Cardiac septum (tissue), 1 donor: ENCODE measurements around the gene ZFHX3. TPM values are rescaled to one million over a fixed set of nuclear protein-coding genes. Genes with fewer than 3 reads are reported as not detected.

ENCODE experiments used
- DNase-seq: peaks from one replicate; pipeline ENCODE4 v3.0.0-alpha.2; 2020; ENCODE audit warnings: low spot score
- intact Hi-C: fragments of 100-400 bp; cut with DNase I; formaldehyde crosslinking; loops from one replicate; pipeline ENCODE4 v1.14.0; 2022
- total RNA-seq: library from RNA; stranded (reverse); fragmentation: NEBNext Ultra II Directional; extraction: Animal tissue kit (Norgen Biotek cat#: 25700); gene quantifications from one replicate; pipeline ENCODE4 v1.2.1, GENCODE V29; 2021
- donor health status: DM: no; HTN: no; CAD: no.

The ZFHX3 gene
- total RNA-seq, 1 donor from 2014 or later: 15.7 TPM

GRCh38 chr16:72948238-72948829, 99.6 kb downstream of the ZFHX3 start:
- peak; percentile 46 for DNase-seq
- intact Hi-C loops: no loop called here

GRCh38 chr16:72947379-72948237, 100.3 kb downstream of the ZFHX3 start:
- peak; percentile 41 for DNase-seq
- intact Hi-C loops: no loop called here

GRCh38 chr16:72946474-72947194, 101.3 kb downstream of the ZFHX3 start:
- DNase-seq: no peak
- intact Hi-C loops: no loop called here

GRCh38 chr16:72946063-72946462, 101.9 kb downstream of the ZFHX3 start:
- DNase-seq: no peak
- intact Hi-C loops: no loop called here

GRCh38 chr16:72945611-72946010, 102.3 kb downstream of the ZFHX3 start:
- no peak for DNase-seq
- intact Hi-C loops: no loop called here

- no peak for DNase-seq
- intact Hi-C loops: no loop called here
Measured at GRCh38 chr16:72944757-72945485, 103.0 kb downstream of the ZFHX3 start.

GRCh38 chr16:72942021-72942420, 105.9 kb downstream of the ZFHX3 start:
- peak; percentile 4 for DNase-seq
- intact Hi-C loops: no loop called here

GRCh38 chr16:72940886-72941285, 107.0 kb downstream of the ZFHX3 start:
- peak; percentile 50 for DNase-seq
- intact Hi-C loops: no loop called here

GRCh38 chr16:72939247-72939646, 108.7 kb downstream of the ZFHX3 start:
- intact Hi-C loops: loop anchor here (5.0 kb wide), 4 partner anchors 62 to 238 kb away; no protein-coding TSS in a partner anchor
- DNase-seq: peak; percentile 75

- intact Hi-C loops: loop anchor here (5.0 kb wide), 4 partner anchors 61 to 239 kb away; no protein-coding TSS in a partner anchor
- peak; percentile 92 for DNase-seq
Measured at GRCh38 chr16:72938795-72939164, 109.1 kb downstream of the ZFHX3 start.

GRCh38 chr16:72937916-72938794, 109.8 kb downstream of the ZFHX3 start:
- peak; percentile 68 for DNase-seq
- intact Hi-C loops: loop anchor here (5.0 kb wide), 4 partner anchors 61 to 239 kb away; no protein-coding TSS in a partner anchor

GRCh38 chr16:72937360-72937759, 110.6 kb downstream of the ZFHX3 start:
- intact Hi-C loops: loop anchor here (5.0 kb wide), 4 partner anchors 60 to 240 kb away; no protein-coding TSS in a partner anchor
- peak; percentile 66 for DNase-seq

GRCh38 chr16:72936408-72936807, 111.5 kb downstream of the ZFHX3 start:
- peak; percentile 19 for DNase-seq
- intact Hi-C loops: loop anchor here (5.0 kb wide), 4 partner anchors 59 to 241 kb away; no protein-coding TSS in a partner anchor

- intact Hi-C loops: loop anchor here (5.0 kb wide), 4 partner anchors 59 to 241 kb away; no protein-coding TSS in a partner anchor
Measured at GRCh38 chr16:72935896-72936295, 112.0 kb downstream of the ZFHX3 start.

GRCh38 chr16:72934636-72935403, 113.1 kb downstream of the ZFHX3 start:
- peak; percentile 53 for DNase-seq
- intact Hi-C loops: loop anchor here (5.0 kb wide), 4 partner anchors 58 to 242 kb away; no protein-coding TSS in a partner anchor

More at GRCh38 chr16:72935896-72936295, 112.0 kb downstream of the ZFHX3 start:
- peak; percentile 59 for DNase-seq

- DNase-seq: peak; percentile 44
- intact Hi-C loops: no loop called here
Measured at GRCh38 chr16:72932677-72933335, 115.1 kb downstream of the ZFHX3 start.

- intact Hi-C loops: no loop called here
- DNase-seq: no peak
Measured at GRCh38 chr16:72932050-72932449, 115.9 kb downstream of the ZFHX3 start.
